ENCODE data around the gene EIF5AL1.

GRCh38 chr10:79475119-79475653, 37.1 kb upstream of the EIF5AL1 start:
- TF ChIP-seq CTCF (IDR thresholded peaks at IDR 0.05) (no peak), POLR2A (IDR thresholded peaks at IDR 0.05) (no peak)

All from right lobe of liver (tissue), 4 donors.